Endothelial cell of umbilical vein (primary cell): ENCODE results near the gene ITM2C. TPM values are rescaled to one million over a fixed set of nuclear protein-coding genes. Genes with fewer than 3 reads are reported as not detected.

Experiments used
- BruUV-seq: library from RNA; stranded (reverse); fragments of 400-500 nt; replicated peaks from 2 replicates; lab custom pipeline; 2021; lab: Mats Ljungman, UMichigan
- CTCF ChIA-PET: fragments of 300-600, 350-600 bp; sonication (Branson Sonifier 250); formaldehyde crosslinking; loops from one replicate; lab custom pipeline; 2021; ENCODE audit warnings: antibody characterized with exemption, inconsistent platforms; lab: Charles Lee
- POLR2A ChIA-PET: fragments of 300-600, 350-600 bp; sonication (Branson Sonifier 250); formaldehyde crosslinking; loops from one replicate; lab custom pipeline; 2021; ENCODE audit warnings: antibody characterized with exemption, inconsistent platforms; lab: Charles Lee
- DNase-seq: peaks from one replicate; pipeline ENCODE4 v3.0.0-alpha.2; 2011; ENCODE audit warnings: low read depth, low spot score
- FAIRE-seq: peaks from 2 replicates; lab custom pipeline; 2011; peaks lifted over from hg19 to GRCh38; lab: Jason Lieb, UNC
- H2AFZ ChIP-seq: 2 replicates; pipeline ENCODE4 v1.6.0; 2012; ENCODE audit warnings: low read depth, low read length, control low read depth, inconsistent platforms
- H3K27ac ChIP-seq: 2 replicates; pipeline ENCODE4 v1.5.1; 2011; ENCODE audit warnings: low read depth, mild to moderate bottlenecking, control low read depth, low read length, moderate library complexity; ENCODE audit not compliant: insufficient read depth
- H3K27me3 ChIP-seq, 2 experiments: 2 replicates each; pipeline versions ENCODE4 v1.6.0 to v1.6.1; 2011; ENCODE audit warnings: low read length in 2 of 2, mixed read lengths in 1 of 2; ENCODE audit not compliant: control insufficient read depth in 2 of 2, insufficient read depth in 2 of 2
- H3K36me3 ChIP-seq, 2 experiments: 2 replicates in 1 of 2; 3 replicates in 1 of 2; pipeline ENCODE4 v1.5.1; 2011; ENCODE audit warnings: low read length in 2 of 2, mild to moderate bottlenecking in 1 of 2, moderate library complexity in 1 of 2; ENCODE audit not compliant: control insufficient read depth in 2 of 2, insufficient read depth in 2 of 2; ENCODE audit errors: extremely low read depth in 1 of 2
- H3K4me1 ChIP-seq: 3 replicates; pipeline ENCODE4 v1.5.1; 2011; ENCODE audit warnings: mild to moderate bottlenecking, low read length; ENCODE audit not compliant: control insufficient read depth, insufficient read depth; ENCODE audit errors: extremely low read depth
- H3K4me2 ChIP-seq: 2 replicates; pipeline ENCODE4 v1.6.1; 2011; ENCODE audit warnings: low read length, control low read depth, mixed read lengths; ENCODE audit not compliant: insufficient read depth
- H3K4me3 ChIP-seq, 3 experiments: fragments of 200-600 bp in 1 of 3; sonication (generic), shearing (Covaris generic) in 1 of 3; replicated peaks in 1 of 3; 2 replicates each; pipeline ENCODE4 v1.5.1; 2011 to 2016; ENCODE audit warnings: control low read depth in 3 of 3, low read length in 3 of 3, mild to moderate bottlenecking in 2 of 3, inconsistent platforms in 1 of 3, low read depth in 1 of 3, moderate library complexity in 1 of 3; ENCODE audit not compliant: insufficient read depth in 1 of 3
- H3K79me2 ChIP-seq: 2 replicates; pipeline ENCODE4 v1.6.0; 2012; ENCODE audit warnings: low read length, inconsistent platforms; ENCODE audit not compliant: control insufficient read depth, insufficient read depth
- H3K9ac ChIP-seq: replicated peaks from 2 replicates; pipeline ENCODE3; 2011; ENCODE audit warnings: low read length, control low read depth; ENCODE audit not compliant: insufficient read depth; ENCODE audit errors: extremely low read depth
- H3K9me1 ChIP-seq: replicated peaks from 3 replicates; pipeline ENCODE4 v1.6.0; 2011; ENCODE audit warnings: mild to moderate bottlenecking, low read length; ENCODE audit not compliant: control insufficient read depth, insufficient read depth; ENCODE audit errors: extremely low read depth
- H3K9me3 ChIP-seq: replicated peaks from 2 replicates; pipeline ENCODE4 v1.5.1; 2012; ENCODE audit warnings: low read length, inconsistent platforms; ENCODE audit not compliant: control insufficient read depth, insufficient read depth
- H4K20me1 ChIP-seq: replicated peaks from 2 replicates; pipeline ENCODE3; 2011; ENCODE audit warnings: mild to moderate bottlenecking, low read length; ENCODE audit not compliant: control insufficient read depth, insufficient read depth; ENCODE audit errors: extremely low read depth
- CTCF ChIP-seq, 2 donors: IDR thresholded peaks; 1 replicate in 1 of 2; 2 replicates in 1 of 2; pipeline ENCODE4 v1.5.1; 2011; ENCODE audit warnings: low read length in 2 of 2, mild to moderate bottlenecking in 2 of 2, moderate library complexity in 2 of 2, control low read depth in 1 of 2, inconsistent platforms in 1 of 2, low read depth in 1 of 2; ENCODE audit not compliant: insufficient read depth in 1 of 2; ENCODE audit errors: extremely low read depth in 1 of 2
- EZH2 ChIP-seq: IDR thresholded peaks from 2 replicates; pipeline ENCODE4 v1.6.1; 2012; ENCODE audit warnings: borderline replicate concordance, low read depth, mild to moderate bottlenecking, moderate library complexity, low read length, inconsistent platforms; ENCODE audit not compliant: severe bottlenecking
- FOS ChIP-seq: IDR thresholded peaks from 2 replicates; pipeline ENCODE4 v1.6.1; 2011; ENCODE audit warnings: mild to moderate bottlenecking, low read length, moderate library complexity, borderline replicate concordance; ENCODE audit not compliant: insufficient read depth
- GATA2 ChIP-seq: IDR thresholded peaks from 2 replicates; pipeline ENCODE4 v1.7.0; 2011; ENCODE audit warnings: low read depth, mild to moderate bottlenecking, moderate library complexity, mixed read lengths, low read length; ENCODE audit not compliant: insufficient read length, insufficient read depth
- JUN ChIP-seq: IDR thresholded peaks from 2 replicates; pipeline ENCODE4 v1.6.1; 2011; ENCODE audit warnings: borderline replicate concordance, low read depth; ENCODE audit not compliant: insufficient read length, insufficient read depth
- MAX ChIP-seq: IDR thresholded peaks from 2 replicates; pipeline ENCODE4 v1.6.1; 2011; ENCODE audit not compliant: insufficient read depth, insufficient read length
- MYC ChIP-seq: IDR thresholded peaks from one replicate; pipeline ENCODE4 v1.6.1; 2011; ENCODE audit warnings: mild to moderate bottlenecking, low read depth, low read length
- POLR2A ChIP-seq: IDR thresholded peaks from 2 replicates; pipeline ENCODE4 v1.6.1; 2012; ENCODE audit warnings: low read depth, mild to moderate bottlenecking, control low read depth, low read length
- POLR2AphosphoS5 ChIP-seq: IDR thresholded peaks from 2 replicates; pipeline ENCODE4 v1.6.1; 2012; ENCODE audit warnings: low read depth, mild to moderate bottlenecking, control low read depth, low read length, moderate library complexity; ENCODE audit not compliant: insufficient read depth
- dilution Hi-C: fragments of 300-500 bp; cut with MboI; formaldehyde crosslinking; loops from one replicate; pipeline ENCODE4 v1.15.0; 2019; ENCODE audit warnings: low sequenced_read_pairs; ENCODE audit not compliant: extremely low pct_ligation_motif_present
- intact Hi-C: fragments of 100-400 bp; cut with micrococcal nuclease; formaldehyde crosslinking; loops from one replicate; pipeline ENCODE4 v1.10.0; 2022
- polyA plus RNA-seq, 4 experiments: library from polyadenylated mRNA; depleted of rRNA in 3 of 4; stranded (reverse) in 3 of 4; unstranded in 1 of 4; fragments of >200 nt; gene quantifications; 2 replicates each; pipeline versions ENCODE4 v1.2.1 to v1.2.3, GENCODE V29; 2011 to 2012; ENCODE audit warnings: missing spikeins in 1 of 4
- total RNA-seq: library from RNA; stranded (reverse); gene quantifications from 2 replicates; pipeline ENCODE4 v1.2.3, GENCODE V29; 2021

The ITM2C gene
- total and polyA plus RNA-seq, 2 donors (not counting 3 experiments of a cell fraction or from before 2014, with no cell fraction given): 12.0 to 12.1 TPM

- intact Hi-C loops (no loop called here), dilution Hi-C loops (no loop called here)
These were observed 22.6 kb downstream of the ITM2C start for GRCh38 chr2:230887342-230887741.

More at GRCh38 chr2:230887342-230887741, 22.6 kb downstream of the ITM2C start:
- no peaks in the 10 kb centered on the region for H3K4me1 ChIP-seq
- no peaks in the 10 kb centered on the region for H3K36me3 ChIP-seq
- no peak overlapping the region for H3K4me3 ChIP-seq
- H2AFZ ChIP-seq: no peak overlapping the region
- no peak overlapping the region for H3K4me2 ChIP-seq
- DNase-seq (no peak), FAIRE-seq (no peak)
- TF ChIP-seq POLR2A (no peak), EZH2 (no peak), MYC (no peak), GATA2 (no peak), POLR2AphosphoS5 (no peak), CTCF (IDR thresholded peaks at IDR 0.05; ENCODE audit: extremely low read depth in 1 of 2, insufficient read depth in 1 of 2, low read depth in 1 of 2, low read length in 2 of 2) (no peak), JUN (no peak), FOS (no peak), MAX (no peak)
- peaks cover 0 to 3% of the 10 kb centered on the region in 2 experiments for H3K27me3 ChIP-seq
- H3K27ac ChIP-seq: no peak overlapping the region
- no peaks in the 10 kb centered on the region for H4K20me1 ChIP-seq
- H3K79me2 ChIP-seq: no peaks in the 10 kb centered on the region
- CTCF ChIA-PET: interaction anchor here (1.0 kb wide), 1 partner anchor 9 kb away, joined by 3 read pairs; no protein-coding TSS in a partner anchor
- no peaks in the 10 kb centered on the region for H3K9me3 ChIP-seq
- BruUV-seq: no TSS peak
- POLR2A ChIA-PET: no interaction called here
- no peak overlapping the region for H3K9ac ChIP-seq
- no peaks in the 10 kb centered on the region for H3K9me1 ChIP-seq
